Measurements from ENCODE around the gene MYBPC2.

MYBPC2 gene

GRCh38 chr19:50418176-50419021, 14.3 kb upstream of the MYBPC2 start, which contains the start of gene SPIB:
Gene SPIB (plus strand): TSS chr19:50418938. CDS start chr19:50418963, 25 bp downstream.
- DNase-seq = no peak
- intact Hi-C loops (cut with DNase I; ENCODE audit: low total_unique reads) = no loop called here
- Histone ChIP-seq H3K36me3 (peaks cover 0 to 8% (median 0%) of the 10 kb centered on the region in 3 donors), H3K4me3 (no peak within 1 kb of the TSS), H3K4me1 (peaks cover 0 to 17% (median 10%) of the 10 kb centered on the region in 4 donors), H3K27me3 (peaks cover 0 to 64% of the 10 kb centered on the region in 2 donors), H3K9me3 (no peaks in the 10 kb centered on the region), H3K27ac (no peak within 1 kb of the TSS)
- TF ChIP-seq CTCF (IDR thresholded peaks at IDR 0.05) = no peak

GRCh38 chr19:50419022-50419579, 13.6 kb upstream of the MYBPC2 start:
- Histone ChIP-seq H3K36me3 (peaks cover 0 to 1% (median 0%) of the 10 kb centered on the region in 3 donors), H3K9me3 (no peaks in the 10 kb centered on the region), H3K4me1 (peaks cover 0 to 17% (median 10%) of the 10 kb centered on the region in 4 donors), H3K27ac (no peak overlapping the region), H3K4me3 (no peak overlapping the region), H3K27me3 (peaks cover 0 to 68% of the 10 kb centered on the region in 2 donors)
- intact Hi-C loops (cut with DNase I; ENCODE audit: low total_unique reads) = no loop called here
- DNase-seq = no peak
- no peak for TF ChIP-seq CTCF (IDR thresholded peaks at IDR 0.05)

GRCh38 chr19:50419580-50420035, 13.1 kb upstream of the MYBPC2 start:
- TF ChIP-seq CTCF (IDR thresholded peaks at IDR 0.05) = no peak
- intact Hi-C loops (cut with DNase I; ENCODE audit: low total_unique reads) = no loop called here
- Histone ChIP-seq H3K4me1 (peaks cover 0 to 15% (median 8%) of the 10 kb centered on the region in 4 donors), H3K9me3 (no peaks in the 10 kb centered on the region), H3K36me3 (no peaks in the 10 kb centered on the region), H3K27me3 (peaks cover 0 to 68% of the 10 kb centered on the region in 2 donors), H3K4me3 (no peak overlapping the region), H3K27ac (no peak overlapping the region)
- no peak for DNase-seq

GRCh38 chr19:50420127-50420526, 12.6 kb upstream of the MYBPC2 start:
- Histone ChIP-seq H3K4me1 (peaks cover 0 to 11% (median 6%) of the 10 kb centered on the region in 4 donors), H3K4me3 (no peak overlapping the region), H3K27me3 (peaks cover 0 to 68% of the 10 kb centered on the region in 2 donors), H3K36me3 (no peaks in the 10 kb centered on the region), H3K27ac (no peak overlapping the region), H3K9me3 (no peaks in the 10 kb centered on the region)
- intact Hi-C loops (cut with DNase I; ENCODE audit: low total_unique reads) = no loop called here
- TF ChIP-seq CTCF (IDR thresholded peaks at IDR 0.05) = no peak
- DNase-seq = no peak

- no peak overlapping the region for H3K4me3 ChIP-seq
- no peaks in the 10 kb centered on the region for H3K9me3 ChIP-seq
- DNase-seq = no peak
- H3K27me3 ChIP-seq = peaks cover 0 to 73% of the 10 kb centered on the region in 2 donors
- H3K4me1 ChIP-seq = peaks cover 0 to 8% (median 6%) of the 10 kb centered on the region in 4 donors
- no peak overlapping the region for H3K27ac ChIP-seq
- no peak for TF ChIP-seq CTCF (IDR thresholded peaks at IDR 0.05)
- intact Hi-C loops (cut with DNase I; ENCODE audit: low total_unique reads) = no loop called here
- H3K36me3 ChIP-seq = no peaks in the 10 kb centered on the region
Observed at GRCh38 chr19:50420808-50421207, 11.9 kb upstream of the MYBPC2 start.

All from tibial artery (tissue), 4 donors.